Measurements from ENCODE around the gene CALHM4.

DNA sequence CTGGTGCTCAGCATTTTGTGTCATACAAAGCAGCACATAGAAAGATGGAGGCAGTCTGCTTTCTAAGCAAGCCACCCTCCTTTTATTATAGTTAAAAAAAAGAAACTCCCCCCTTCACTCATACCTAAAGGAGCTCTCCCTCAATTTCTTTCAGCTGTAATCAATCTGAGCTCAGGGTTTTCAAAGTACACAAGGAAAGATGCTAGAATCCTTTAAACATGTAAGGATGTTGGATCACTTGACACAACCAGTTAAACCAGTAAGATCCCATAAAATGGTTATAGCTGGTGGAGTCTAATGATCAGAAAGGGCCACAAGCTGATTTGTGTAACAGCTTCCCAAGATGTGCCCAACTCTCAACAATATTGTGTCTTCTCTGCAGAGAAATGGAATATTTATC, at the start of gene CALHM4:
- TF ChIP-seq, protein P1, sequence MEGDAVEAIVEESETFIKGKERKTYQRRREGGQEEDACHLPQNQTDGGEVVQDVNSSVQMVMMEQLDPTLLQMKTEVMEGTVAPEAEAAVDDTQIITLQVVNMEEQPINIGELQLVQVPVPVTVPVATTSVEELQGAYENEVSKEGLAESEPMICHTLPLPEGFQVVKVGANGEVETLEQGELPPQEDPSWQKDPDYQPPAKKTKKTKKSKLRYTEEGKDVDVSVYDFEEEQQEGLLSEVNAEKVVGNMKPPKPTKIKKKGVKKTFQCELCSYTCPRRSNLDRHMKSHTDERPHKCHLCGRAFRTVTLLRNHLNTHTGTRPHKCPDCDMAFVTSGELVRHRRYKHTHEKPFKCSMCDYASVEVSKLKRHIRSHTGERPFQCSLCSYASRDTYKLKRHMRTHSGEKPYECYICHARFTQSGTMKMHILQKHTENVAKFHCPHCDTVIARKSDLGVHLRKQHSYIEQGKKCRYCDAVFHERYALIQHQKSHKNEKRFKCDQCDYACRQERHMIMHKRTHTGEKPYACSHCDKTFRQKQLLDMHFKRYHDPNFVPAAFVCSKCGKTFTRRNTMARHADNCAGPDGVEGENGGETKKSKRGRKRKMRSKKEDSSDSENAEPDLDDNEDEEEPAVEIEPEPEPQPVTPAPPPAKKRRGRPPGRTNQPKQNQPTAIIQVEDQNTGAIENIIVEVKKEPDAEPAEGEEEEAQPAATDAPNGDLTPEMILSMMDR (conservative IDR thresholded peaks at IDR 0.05; ENCODE audit: low read depth, low read length) = no peak
- no peak for TF ChIP-seq EZH2 (IDR thresholded peaks at IDR 0.05; ENCODE audit: borderline replicate concordance, low read depth, low read length, poor library complexity, severe bottlenecking)
